Measurements from ENCODE around the gene MKRN1.

DNA sequence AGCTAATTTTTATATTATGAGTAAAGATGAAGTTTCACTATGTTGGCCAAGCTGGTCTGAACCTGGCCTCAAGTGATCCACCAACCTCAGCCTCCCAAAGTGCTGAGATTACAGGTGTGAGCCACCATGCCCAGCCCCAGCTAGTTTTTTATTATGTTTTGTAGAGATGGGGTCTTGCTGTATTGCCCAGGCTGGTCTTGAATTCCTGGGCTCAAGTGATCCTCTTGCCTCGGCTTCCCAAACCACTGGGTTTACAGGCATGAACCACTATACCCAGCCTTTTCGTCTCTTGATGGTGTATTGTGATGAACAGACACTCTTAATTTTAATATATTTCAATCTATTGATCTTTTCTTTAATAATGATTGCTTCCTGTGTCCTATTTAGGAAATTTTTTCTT lies 57.8 kb downstream of the MKRN1 start:
- TF ChIP-seq, protein P1, sequence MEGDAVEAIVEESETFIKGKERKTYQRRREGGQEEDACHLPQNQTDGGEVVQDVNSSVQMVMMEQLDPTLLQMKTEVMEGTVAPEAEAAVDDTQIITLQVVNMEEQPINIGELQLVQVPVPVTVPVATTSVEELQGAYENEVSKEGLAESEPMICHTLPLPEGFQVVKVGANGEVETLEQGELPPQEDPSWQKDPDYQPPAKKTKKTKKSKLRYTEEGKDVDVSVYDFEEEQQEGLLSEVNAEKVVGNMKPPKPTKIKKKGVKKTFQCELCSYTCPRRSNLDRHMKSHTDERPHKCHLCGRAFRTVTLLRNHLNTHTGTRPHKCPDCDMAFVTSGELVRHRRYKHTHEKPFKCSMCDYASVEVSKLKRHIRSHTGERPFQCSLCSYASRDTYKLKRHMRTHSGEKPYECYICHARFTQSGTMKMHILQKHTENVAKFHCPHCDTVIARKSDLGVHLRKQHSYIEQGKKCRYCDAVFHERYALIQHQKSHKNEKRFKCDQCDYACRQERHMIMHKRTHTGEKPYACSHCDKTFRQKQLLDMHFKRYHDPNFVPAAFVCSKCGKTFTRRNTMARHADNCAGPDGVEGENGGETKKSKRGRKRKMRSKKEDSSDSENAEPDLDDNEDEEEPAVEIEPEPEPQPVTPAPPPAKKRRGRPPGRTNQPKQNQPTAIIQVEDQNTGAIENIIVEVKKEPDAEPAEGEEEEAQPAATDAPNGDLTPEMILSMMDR (IDR thresholded peaks at IDR 0.05): no peak
- TF ChIP-seq NFATC4 (CRISPR knock-in tag; IDR thresholded peaks at IDR 0.05) (no peak), NR1H2 (CRISPR knock-in tag; IDR thresholded peaks at IDR 0.05) (no peak), RORB (CRISPR knock-in tag; IDR thresholded peaks at IDR 0.05) (no peak), MYBL2 (CRISPR knock-in tag; IDR thresholded peaks at IDR 0.05) (no peak), MXD4 (CRISPR knock-in tag; IDR thresholded peaks at IDR 0.05; ENCODE audit: borderline replicate concordance) (no peak)
- TF ChIP-seq, protein P2, sequence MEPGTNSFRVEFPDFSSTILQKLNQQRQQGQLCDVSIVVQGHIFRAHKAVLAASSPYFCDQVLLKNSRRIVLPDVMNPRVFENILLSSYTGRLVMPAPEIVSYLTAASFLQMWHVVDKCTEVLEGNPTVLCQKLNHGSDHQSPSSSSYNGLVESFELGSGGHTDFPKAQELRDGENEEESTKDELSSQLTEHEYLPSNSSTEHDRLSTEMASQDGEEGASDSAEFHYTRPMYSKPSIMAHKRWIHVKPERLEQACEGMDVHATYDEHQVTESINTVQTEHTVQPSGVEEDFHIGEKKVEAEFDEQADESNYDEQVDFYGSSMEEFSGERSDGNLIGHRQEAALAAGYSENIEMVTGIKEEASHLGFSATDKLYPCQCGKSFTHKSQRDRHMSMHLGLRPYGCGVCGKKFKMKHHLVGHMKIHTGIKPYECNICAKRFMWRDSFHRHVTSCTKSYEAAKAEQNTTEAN (CRISPR knock-in tag; IDR thresholded peaks at IDR 0.05): no peak
